Measurements from ENCODE around the gene SESN1.
"Not testable (repeated sequence)": the region's sequence is repeated elsewhere in the genome, so short reads cannot be mapped to it uniquely, and the experiment has no call there.

SESN1 gene

DNA sequence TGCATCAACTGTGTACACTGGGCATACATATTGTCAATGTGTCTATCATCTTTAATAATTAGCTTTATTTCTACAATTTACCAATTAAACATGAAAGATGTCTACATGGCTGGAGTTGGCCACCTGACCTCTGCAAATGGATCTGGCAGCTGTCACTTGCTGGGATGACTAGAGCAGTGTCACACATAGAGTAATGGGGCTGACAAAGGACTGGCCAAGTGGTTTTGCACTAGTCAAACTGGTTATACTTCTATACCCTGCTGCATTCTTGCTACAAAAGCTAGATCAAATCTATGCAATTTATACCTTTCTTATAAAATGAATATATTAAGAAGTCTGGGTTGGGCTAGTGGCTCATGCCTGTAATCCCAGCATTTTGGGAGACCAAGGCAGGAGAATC, 99.3 kb downstream of the SESN1 start:
- no peak for FAIRE-seq

DNA sequence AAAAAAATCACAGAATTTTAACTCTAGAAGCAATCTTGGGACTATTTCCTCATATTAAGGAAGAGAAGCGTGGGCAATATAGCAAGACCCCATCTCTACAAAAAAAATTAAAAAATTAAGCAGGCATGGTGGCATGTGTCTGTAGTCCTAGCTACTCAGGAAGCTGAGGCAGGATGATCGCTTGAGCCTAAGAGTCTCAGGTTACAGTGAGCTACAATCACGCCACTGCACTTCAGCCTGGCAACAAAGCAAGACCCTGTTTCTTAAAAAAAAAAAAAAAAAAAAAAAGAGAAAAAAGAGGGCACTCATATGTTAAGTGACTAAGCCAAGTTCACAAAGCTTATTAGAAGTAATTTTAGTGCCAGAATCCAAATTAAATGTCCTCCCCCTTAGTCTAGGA, 100.8 kb downstream of the SESN1 start:
- no peak for FAIRE-seq

DNA sequence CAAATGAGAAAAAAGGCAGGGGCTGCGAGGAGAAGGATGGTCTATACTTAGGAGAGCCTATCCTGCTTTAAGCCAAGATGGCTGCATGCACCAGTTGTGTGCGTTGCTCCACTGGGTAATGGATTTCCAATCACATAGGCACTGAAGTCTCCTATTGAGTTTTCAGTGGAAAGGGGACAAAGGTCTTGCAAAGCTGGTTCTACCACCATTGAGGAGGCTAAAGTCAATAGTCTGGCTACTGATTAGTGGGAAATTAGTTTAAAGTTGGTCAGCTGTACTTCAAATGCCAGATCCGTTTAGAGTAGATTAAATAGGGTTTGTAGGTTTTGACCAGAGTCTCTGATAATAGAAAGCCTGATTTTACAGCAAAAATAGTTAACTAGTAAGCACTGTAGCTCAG, 104.9 kb downstream of the SESN1 start:
- no peak for FAIRE-seq

DNA sequence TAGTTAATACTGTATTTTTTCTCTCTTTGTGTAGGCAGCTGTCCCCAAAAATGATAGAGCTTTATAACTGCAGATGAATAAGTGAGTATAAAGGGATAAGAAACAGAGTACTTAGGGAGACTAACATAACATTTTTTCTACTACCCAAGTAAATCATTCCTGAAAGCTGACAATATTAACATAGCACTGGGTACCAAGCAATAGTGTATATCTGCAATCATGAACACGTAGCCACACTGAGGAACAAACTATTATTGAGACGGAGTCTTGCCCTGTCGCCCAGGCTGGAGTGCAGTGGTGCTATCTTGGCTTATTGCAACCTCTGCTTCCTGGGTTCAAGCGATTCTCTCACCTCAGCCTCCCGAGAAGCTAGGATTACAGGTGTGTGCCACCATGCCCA, 105.9 kb downstream of the SESN1 start:
- FAIRE-seq = no peak

DNA sequence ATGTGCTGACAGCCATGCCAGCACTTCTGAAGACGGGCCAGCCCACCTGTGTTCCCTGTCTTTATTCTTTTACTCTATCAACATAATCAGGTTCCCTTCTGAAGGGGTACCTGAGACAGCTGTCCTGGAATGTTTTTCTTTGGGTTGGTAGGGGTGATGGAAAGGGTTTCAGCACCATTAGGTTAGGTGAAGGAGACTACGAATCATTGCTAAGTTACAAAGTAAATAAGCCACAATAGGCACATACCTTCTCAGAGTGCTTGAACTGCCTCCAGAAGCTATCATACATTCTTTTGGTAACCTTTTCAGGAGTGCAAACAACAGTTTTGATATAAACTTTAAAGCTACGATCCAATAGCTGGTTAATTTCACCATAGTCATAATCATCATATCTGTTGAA, 106.3 kb downstream of the SESN1 start:
- FAIRE-seq = no peak

DNA sequence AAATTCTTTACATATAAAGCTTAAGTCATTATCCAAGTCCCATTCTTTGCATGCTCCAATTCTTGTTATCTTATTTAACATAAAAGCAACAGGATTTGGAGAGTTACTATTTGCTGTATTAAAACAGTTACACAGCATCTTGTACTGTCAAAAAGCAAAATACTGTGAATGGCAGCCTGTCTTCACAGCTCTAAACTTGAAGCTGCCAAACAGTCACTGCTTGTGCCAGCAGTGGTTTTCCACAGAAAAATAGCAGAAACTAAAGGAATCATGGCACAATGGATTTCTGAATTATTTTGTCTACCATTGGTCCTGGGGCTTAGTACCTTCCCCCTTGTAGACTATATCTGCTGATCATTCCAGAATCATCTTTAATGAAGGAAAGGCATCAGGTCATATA, 107.5 kb downstream of the SESN1 start:
- no peak for FAIRE-seq

DNA sequence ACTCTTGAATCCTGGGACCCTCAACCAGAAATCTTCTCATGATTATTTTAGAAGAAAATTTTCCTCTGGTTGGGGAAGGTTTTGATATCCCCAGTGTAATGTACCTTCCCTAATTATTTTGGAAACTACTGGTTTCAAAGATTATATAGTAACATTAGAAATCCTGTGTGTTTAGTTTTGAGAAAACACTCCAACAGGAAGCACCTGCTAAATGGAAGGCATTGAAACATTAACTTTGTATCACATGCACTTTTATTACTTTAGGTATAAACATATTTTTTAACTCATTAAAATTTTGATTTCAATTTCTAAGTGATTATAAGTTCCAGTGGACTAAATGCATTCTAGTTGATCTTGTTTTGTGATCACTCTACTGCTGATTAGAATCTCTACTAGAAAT, 109.3 kb downstream of the SESN1 start:
- FAIRE-seq = no peak

DNA sequence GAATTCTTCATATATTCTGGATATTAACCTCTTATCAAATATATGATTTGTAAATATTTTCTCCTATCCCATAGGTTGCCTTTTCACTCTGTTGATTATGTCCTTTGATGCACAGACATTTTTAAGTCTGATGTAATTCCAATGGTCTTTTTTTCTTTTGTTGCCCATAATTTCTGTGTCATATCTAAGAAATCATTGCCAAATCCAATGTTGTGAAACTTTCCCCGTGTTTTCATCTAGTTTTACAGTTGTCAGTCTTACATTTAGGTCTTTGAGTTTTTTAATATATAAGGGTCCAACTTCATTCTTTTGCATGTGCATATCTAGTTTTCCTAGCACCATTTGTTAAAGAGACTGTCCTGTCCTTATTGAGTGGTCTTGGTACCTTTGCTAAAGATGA, 111.5 kb downstream of the SESN1 start:
- FAIRE-seq = no peak

DNA sequence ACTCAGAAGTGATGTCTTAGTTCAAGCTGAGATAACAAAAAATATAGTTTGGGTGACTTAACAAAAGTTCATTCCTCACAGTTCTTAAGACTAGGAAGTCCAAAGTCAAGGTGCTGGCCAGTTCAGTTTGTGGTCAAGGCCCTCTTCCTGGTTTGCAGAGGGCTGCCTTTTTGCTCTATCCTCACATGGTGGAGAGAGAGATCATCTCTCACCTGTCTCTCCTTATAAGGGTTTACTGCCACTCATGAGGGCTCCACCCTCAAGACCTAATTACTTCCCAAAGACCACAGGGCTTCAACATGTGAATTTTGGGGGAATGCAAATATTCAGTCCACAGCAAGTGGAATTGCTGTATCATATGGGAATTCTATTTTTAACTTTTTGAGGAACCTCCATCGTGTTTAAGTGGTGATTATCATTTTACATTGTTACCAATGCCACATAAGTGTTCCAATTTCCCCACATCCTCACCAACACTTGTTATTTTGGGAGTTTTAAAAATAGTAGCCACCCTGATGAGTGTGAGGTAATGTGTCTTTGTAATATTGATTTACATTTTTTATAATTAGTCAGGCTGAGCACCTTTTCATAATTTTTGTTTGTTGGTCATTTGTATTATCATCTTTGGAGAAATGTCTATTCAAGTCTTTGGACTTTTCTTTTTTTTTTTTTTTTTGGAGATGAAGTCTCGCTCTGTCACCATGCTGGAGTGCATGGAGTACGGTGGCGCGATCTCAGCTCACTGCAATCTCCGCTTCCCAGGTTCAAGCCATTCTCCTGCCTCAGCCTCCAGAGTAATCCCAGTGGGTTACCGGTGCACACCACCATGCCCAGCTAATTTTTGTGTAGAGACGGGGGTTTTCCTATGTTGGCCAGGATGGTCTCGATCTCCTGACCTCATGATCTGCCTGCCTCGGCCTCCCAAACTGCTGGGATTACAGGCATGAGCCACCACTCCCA, 112.2 kb downstream of the SESN1 start:
- FAIRE-seq = no peak

DNA sequence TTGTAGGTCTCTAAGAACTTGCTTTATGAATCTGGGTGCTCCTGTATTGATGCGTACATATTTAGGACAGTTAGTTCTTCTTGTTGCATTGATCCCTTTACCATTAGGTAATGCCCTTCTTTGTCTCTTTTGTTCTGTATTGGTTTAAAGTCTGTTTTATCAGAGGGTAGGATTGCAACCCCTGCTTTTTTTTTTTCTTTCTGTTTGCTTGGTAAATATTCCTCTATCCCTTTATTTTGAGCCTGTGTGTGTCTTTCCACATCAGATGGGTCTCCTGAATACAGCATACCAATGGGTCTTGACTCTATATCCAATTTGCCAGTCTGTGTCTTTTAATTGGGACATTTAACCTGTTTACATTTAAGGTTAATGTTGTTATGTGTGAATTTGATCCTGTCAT, 116.0 kb downstream of the SESN1 start:
- not testable (repeated sequence) for FAIRE-seq

DNA sequence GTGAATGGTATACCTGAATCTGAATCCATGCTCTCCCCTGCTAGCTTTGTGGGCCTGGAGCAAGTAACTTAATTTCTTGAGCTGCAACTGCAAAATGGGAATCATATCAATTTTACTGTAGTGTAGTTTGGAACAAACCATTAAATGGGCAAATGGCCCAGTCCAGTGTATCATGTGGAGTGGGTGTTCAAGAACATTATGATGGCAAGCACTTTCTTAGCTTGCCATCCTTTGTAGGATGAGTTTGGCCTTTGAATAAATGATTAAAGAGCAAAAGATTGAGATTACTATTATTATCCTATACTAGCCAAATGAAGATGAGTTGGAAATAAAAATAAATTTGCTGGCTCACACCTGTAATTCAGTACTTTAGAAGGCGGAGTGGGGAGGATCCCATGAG, 120.4 kb downstream of the SESN1 start:
- FAIRE-seq = no peak

DNA sequence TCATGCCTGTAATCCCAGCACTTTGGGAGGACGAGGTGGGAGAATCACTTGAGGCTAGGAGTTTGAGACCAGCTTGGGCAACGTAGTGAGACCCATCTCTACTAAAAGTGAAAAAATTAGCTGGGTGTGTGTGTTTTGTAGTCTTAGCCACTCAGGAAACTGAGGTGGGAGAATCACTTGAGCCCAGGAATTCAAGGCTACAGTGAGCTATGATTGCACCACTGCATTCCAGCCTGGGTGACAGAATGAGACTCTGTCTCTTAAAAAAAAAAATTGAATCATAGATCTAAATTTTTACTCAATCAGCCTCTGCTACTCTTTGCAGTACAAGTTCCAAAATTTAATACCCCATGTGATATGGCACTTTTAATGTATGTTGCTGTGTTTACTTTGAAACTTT, 124.9 kb downstream of the SESN1 start:
- no peak for FAIRE-seq

DNA sequence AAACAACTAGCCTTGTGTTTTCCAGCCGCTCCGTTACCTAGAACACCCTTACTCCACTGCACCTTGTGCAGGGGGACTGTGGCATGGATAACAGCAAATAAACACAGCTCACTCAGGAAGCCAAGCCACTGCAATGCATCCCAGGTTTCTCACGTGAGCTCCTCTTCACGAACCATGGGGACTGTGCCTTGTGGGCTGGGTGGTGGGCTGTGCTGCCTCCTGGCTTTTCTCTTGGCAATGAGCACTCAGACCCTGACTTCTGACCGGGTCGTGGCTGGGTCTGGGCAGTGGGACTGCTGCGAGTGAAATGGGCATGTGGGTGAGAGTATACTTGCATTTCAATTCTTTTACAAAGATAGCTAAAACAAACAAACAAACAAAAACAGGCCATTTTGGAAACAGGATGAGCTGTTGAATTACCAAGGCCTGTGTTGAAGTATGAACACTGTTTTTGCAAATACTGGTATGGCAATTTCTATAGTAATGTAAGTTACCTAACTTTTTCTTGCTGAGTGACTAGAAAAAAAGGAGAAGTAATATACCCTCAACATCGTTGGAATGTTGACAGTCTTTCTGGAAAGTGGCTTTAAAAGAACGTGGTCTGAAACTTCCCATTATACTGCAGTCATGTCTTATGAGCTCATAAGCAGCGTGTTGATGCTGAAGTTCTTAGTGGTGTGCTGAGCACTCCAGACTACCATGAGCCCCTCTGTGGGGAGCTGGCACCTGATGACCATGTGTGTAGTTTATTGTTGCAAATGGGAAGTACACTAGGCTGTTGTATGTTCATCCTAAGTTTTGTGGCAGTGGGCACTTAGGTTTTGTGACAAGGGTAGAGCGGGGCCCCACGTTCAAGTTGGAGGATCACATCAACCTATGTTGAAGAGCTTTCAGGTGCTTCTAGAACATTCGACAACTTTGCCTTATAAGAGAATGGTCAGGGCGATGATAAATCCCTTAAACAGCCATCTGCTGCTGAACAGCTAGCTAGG, 126.0 kb downstream of the SESN1 start:
- no peak for FAIRE-seq

DNA sequence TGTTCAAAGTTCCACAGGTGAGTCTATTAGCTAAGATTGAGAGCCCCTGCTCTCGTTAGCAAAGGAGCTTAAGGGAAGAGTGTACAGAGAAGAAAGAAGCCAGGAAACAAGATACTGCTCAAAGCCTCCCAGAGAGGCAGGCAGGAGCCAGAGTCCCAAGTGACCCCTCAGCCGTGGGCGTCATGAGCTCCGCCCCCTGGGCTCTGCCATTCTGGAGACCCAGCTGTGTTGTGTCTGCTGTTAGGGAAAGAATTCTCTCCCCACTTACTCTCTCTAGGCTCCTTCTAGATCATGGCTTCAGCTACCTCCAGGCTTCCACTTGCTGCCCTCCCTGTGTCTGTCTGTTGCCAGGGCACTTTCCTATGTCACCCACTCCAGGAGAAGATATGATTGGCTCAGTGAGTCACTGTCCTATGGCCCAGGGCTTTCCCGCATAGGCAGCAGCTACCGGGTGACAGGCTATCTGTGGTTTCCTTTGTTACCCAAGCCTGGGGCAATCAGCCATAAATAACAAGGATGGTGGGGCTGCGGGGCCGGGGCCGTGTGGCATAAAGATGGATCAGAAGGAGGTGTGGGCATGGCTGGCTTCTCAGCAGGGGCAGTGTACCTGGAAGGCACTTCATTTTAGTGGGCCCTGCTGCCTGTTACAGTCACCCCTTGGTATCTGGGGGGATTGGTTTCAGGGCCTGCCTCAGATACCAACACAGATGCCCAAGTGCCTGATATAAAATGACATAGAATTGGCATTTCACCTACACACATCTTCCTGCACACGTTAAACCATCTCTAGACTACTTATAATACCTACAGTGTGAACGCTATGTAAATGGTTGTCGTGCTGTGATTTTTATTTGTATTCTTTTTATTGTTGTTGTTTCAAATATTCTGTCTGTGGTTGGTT, 127.5 kb downstream of the SESN1 start:
- no peak for FAIRE-seq

DNA sequence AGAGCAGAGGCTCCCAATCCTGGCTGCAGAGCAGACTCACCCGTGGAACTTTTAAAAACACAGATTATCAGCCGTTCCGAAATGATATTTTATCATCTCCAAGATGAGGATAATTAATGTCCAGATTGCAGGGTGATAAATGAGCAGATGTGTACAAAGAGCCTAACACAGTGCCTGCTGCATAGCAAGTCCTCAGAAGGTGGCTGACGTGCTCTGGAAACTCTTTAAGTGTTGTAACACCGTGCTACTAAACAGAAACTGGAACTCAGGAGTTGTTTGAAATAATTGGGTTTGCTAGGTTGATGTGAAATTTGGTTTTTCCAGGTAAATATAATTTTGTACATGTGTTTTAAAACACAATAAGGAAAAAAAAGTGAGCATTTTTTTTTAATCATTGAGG, 128.4 kb downstream of the SESN1 start:
- no peak for FAIRE-seq

DNA sequence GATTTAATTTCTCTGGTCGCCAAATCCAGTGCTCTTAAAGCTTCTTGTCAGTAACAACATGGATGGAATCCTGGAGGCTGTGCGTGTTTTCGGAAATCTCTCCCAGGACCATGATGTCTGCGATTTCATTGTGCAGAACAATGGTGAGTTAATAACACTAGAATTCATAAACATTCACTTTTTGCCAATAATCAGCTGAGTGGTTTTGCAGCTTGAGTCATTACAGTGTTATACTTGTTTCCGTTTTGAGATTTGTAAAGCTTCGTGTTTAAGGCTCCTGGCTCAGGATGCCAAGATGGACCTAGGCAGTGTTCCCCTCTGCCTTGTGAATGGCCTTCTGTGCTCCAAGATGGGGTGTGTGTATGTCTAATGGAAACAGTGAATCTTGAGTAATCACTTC, 132.7 kb downstream of the SESN1 start:
- FAIRE-seq = no peak

DNA sequence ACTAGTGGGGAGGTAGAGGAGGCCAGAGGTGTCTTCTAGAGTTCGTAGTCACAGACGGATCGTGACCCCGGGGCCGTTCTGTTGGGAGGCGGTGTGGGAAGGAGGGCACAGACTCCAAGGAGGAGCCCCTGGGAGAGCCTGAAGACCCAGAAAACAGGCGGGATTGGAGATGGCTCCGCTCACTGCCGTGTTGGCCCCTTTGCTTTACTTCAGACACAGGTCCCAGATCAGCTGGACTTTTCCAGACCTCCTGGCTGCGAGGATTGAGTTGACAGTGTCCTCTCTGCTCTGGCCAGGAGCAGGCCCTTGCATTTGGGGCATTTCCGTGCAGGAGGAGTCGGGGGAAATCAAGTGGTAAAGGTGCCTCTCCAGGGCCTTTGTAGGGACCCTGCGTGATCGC, 133.6 kb downstream of the SESN1 start:
- FAIRE-seq = no peak

DNA sequence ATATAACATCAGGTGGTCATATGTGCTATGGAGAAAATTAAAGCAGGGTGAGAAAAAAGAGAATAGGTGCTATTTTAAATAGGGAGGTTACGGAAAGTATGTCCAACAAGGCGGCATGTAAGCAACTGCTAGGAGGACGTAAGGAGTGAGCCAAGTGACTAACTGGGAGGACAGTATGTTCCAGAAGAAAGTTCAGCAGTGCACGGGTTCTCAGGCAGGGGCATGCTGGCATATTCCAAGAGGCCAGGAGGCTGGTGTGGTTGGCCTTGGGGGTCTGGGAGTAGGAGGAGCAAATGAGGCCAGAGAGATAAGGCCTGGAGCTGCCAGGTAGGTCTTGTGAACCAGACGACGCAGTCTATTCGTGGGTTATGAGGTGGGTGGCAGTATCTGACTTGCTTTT, 134.0 kb downstream of the SESN1 start:
- no peak for FAIRE-seq

DNA sequence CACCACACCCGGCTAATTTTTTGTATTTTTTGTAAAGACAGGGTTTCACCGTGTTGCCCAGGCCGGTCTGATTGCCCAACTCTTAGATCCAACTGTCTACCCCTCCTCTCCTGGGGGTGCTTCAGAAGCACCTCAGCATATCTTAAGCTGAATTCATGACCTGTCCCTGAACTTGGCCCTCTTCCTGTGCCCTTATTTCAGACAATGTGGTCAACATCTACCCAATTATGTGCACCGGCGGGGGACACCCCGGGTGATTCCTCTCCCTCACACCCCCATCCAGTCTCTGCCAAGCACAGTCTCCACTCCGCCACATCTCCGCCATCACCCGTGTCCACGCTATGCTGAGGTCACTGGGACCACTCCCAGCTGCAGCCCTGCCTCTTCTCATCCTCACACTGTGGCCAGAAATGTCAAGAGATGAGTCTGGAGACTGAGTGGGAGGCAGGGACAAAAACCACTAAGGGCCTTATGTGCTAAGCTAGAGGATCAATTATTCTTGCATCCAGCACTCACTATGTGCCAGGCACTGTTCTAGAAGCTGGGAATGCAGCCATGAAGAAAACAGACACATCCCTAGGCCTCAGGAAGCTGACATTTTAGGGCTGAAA, 134.6 kb downstream of the SESN1 start:
- FAIRE-seq = no peak

DNA sequence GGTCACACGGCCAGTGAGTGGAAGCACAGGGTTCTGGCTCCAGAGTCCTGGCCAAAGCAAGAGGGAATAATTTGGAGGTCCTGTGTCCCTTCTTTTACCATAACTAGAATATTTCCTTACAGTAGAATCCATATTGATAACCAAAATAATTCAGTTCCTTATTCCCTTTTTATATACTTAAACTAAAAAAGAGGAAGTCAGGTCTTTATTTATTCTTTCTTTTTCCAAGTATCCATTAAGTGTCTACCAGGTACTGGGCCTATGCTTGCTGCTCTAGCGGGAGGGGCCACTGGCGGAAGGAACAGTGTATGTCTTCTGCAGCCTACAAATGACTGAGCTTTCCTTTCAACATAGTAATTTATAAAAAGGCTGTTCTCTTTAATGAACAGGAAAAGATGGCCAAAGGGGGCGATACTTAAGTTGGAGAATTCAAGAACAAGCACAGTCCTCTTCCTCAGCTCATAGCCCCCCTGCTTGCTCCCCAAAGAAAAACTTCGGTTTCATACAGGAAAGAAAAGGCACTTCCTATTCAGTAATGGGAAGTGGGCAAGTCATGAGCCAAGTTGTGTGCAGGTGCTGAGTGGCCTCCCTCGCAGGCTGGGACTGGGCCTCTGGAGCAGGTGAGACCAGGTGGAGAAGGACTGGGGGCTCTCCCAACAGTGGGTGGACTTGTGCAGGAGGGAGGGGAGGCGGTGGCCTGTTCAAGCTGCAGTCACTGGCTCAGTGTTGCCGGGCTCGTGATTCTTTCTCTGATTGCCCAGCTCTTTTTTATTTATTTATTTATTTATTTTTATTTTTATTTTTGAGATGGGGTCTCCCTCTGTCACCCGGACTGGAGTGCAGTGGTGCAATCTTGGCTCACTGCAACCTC, 135.5 kb downstream of the SESN1 start:
- no peak for FAIRE-seq

DNA sequence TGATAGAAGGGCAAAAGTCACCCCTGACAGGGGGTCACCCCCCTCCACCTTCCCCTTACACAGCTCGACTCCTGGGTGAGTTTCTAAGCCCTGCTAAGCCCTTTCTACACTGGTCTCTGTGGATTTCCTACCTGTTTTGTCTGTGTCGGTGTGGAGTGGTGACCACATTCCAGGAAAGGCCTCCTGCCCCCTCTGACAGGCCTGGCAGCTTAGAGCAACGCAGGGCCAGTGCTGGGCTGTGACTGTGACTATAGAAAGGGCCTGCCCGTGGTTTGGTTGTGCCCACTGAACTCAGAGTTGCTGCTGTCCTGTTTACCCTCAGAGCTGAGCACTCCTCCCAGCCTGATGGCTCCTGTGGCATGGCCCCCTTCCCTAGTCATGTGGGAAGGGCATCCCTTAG, 137.4 kb downstream of the SESN1 start:
- FAIRE-seq = no peak

Measured in G401.6 (cell line).